Stimulated activated CD4-positive, alpha-beta T cell treated with anti-CD3 and anti-CD28 coated beads, Interleukin-12 subunit alpha, Interleukin-12 subunit beta, amount 100 ng/mL, for 24 hours (primary cell): Measurements from ENCODE around the gene SCGB1C1.

Experiments
- DNase-seq, 2 experiments: peaks; one replicate each; pipeline ENCODE4 v3.0.0-alpha.2; 2020; ENCODE audit warnings: low read depth in 2 of 2

The SCGB1C1 gene

GRCh38 chr11:205221-206001 lies 12.5 kb downstream of the SCGB1C1 start:
- DNase-seq = no peak

- DNase-seq = no peak
Measured at GRCh38 chr11:206002-206384, 13.1 kb downstream of the SCGB1C1 start.

- DNase-seq = no peak
Measured at GRCh38 chr11:206526-207207, 13.8 kb downstream of the SCGB1C1 start.

DNA sequence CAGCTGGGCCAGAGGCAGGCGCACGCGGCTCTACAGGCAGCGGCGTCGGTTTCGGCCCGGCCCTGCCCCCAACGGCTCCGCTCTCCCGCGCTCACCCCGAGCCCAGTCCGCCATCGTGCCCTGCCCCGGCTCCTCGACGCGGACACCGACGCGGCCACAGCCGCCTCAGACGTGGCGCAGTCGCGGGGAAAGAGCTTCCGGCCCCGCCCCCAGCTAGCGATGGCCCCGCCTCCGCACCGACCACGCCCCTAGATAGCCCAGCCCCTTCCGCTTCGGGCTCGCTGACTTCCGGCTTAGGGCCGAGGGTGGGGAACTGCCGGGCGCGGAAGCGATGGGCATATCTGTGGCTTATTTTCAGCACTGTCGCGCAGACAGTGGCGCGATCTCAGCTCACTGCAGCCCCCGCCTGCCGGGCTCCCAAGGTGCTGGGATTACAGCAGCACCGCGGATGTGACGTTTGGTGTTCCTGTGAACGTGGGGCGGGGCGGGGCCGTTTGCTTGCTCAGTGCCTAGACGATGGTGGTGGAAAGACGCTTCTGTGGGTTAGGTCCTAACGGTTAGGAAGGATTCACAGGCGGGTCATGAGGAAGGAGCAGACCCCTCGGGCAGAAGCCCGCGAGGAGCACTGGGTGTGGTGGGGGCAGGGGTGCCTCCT lies 14.5 kb downstream of the SCGB1C1 start, which contains the start of the genes BET1L and RIC8A:
Gene BET1L, minus strand, starts transcription at position 192 of the 655 bp plus-strand sequence. Its CDS starts 78 bp downstream, at position 114.
Gene RIC8A, plus strand, starts transcription at position 501 of the 655 bp plus-strand sequence. CDS start 1,147 bp downstream, outside the sequence.
- peak; percentile 95 to 96 for DNase-seq

- no peak for DNase-seq
Measured at GRCh38 chr11:207863-208180, 14.9 kb downstream of the SCGB1C1 start.

GRCh38 chr11:208181-208916 lies 15.5 kb downstream of the SCGB1C1 start:
- DNase-seq = peak; percentile 64 to 78

DNA sequence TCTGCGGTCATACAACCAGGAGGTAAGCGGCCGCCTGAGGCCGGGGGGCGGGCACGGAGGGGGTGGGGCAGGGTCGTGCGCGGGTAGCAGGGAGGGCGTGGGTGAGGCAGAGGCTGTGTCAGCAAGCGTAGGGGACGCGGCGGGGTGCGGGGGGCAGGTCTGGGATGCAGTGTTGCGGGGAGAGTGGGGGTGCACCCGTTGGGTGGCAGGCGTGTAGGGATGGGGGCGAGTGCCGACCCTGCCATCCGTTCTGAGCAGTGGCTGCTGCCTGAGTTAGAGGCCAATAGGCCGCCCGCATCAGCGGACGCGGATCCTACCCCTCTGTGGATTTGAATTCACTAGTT lies 16.0 kb downstream of the SCGB1C1 start:
- DNase-seq = no peak

DNA sequence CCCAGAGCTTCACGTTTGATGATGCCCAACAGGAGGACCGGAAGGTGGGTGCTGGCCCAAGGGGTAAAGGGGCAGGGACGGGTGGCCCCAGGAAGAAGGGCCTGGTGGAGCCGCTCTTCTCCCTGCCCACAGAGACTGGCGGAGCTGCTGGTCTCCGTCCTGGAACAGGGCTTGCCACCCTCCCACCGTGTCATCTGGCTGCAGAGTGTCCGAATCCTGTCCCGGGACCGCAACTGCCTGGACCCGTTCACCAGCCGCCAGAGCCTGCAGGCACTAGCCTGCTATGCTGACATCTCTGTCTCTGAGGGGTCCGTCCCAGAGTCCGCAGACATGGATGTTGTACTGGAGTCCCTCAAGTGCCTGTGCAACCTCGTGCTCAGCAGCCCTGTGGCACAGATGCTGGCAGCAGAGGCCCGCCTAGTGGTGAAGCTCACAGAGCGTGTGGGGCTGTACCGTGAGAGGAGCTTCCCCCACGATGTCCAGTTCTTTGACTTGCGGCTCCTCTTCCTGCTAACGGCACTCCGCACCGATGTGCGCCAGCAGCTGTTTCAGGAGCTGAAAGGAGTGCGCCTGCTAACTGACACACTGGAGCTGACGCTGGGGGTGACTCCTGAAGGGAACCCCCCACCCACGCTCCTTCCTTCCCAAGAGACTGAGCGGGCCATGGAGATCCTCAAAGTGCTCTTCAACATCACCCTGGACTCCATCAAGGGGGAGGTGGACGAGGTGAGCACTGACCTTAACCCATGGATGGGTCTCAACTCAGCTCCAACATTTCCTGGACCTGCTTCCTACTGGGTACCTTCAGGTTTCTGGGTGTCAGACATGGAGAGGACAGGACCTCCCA lies 16.6 kb downstream of the SCGB1C1 start:
- no peak for DNase-seq

DNA sequence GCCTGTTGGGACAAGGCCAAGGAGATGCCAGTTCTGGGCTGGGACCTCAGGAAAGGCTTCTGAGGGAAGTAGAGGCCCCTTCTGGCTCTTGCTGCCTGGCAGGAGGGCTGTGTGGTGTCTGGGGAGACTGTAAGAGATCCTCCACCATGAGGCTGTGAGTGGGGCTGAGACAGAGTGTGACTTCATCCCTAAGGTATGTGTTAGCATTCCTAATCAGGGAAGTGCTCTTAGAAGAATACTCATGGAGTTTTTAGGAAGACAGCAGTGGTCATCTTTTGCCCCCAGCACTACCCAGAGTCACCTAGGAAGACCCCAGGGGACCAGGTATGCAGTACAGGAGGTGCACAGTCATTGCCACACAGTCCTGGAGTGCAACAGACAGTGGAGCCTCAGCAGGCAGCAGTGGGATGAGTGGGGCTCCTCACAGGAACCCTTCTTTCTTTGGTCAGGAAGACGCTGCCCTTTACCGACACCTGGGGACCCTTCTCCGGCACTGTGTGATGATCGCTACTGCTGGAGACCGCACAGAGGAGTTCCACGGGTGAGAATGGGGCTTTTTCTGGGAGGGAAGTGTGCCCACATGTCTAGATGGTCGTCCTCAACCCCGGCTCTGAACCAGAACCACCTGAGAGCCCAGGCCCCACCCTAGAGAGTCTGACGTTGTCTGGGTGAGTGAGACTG lies 17.4 kb downstream of the SCGB1C1 start:
- DNase-seq = no peak

GRCh38 chr11:210803-211180 lies 17.9 kb downstream of the SCGB1C1 start:
- DNase-seq = no peak

GRCh38 chr11:211295-211694 lies 18.4 kb downstream of the SCGB1C1 start:
- no peak for DNase-seq

GRCh38 chr11:211741-212140 lies 18.9 kb downstream of the SCGB1C1 start:
- no peak for DNase-seq

- DNase-seq = no peak
Measured at GRCh38 chr11:212150-213100, 19.5 kb downstream of the SCGB1C1 start.

DNA sequence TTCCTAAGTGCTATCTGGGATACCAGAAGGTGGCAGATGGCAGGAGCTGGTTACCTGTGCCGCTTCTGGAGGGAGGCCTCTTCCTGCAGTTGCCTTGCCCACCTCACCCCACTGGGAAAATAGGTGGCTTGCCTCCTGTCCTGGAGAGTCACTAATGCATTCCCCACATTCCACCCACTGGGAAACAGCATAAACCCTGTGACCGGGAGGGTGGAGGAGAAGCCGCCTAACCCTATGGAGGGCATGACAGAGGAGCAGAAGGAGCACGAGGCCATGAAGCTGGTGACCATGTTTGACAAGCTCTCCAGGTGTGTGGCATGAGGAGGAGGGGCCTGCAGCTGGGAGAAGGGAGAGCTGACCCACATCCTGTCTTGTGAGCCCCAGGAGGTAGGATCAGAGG lies 20.2 kb downstream of the SCGB1C1 start:
- DNase-seq = no peak

DNA sequence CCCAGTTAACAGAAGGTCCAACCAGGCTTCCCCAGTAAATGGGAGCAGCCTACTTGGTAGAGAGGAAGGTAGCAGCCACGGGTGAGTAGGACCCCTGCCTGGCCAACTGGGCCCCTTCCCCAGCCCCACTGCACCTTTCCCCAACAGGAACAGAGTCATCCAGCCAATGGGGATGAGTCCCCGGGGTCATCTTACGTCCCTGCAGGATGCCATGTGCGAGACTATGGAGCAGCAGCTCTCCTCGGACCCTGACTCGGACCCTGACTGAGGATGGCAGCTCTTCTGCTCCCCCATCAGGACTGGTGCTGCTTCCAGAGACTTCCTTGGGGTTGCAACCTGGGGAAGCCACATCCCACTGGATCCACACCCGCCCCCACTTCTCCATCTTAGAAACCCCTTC lies 21.2 kb downstream of the SCGB1C1 start:
- DNase-seq = no peak

DNA sequence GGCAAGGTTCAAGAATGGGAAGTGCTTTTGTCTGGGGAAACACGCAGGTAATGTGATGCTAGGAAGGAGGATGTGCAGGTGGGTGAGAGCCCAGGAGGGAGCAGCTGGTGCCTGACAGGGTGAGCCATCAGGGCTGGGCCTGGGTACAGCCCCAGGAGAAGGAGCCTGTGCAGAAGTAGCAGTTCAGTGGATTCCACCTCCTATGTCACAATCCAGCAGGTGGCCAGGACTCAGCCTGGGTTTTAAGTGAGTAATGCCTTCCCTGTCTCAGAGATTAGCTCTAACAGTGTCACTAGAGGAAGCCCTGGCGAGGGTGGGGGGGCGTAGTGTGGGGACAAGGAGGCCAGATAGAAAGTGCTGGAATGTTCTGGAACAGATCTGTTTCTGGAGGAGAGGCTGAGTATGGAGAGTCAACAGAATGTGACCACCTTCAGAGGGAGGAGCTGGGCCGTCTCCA lies 22.7 kb downstream of the SCGB1C1 start:
- no peak for DNase-seq

GRCh38 chr11:216081-216974 lies 23.4 kb downstream of the SCGB1C1 start:
- no peak for DNase-seq

- no peak for DNase-seq
Measured at GRCh38 chr11:217704-218103, 24.8 kb downstream of the SCGB1C1 start.
